Activated naive CD4-positive, alpha-beta T cell treated with anti-CD3 and anti-CD28 coated beads, Interleukin-2, amount 10 ng/mL, durations not matched to agents 7 days and 5 days (primary cell): Measurements from ENCODE around the gene CDSN.

Source experiments
- CTCF ChIA-PET: fragments of 350-600 bp; sonication (Branson Sonifier 250); formaldehyde crosslinking; loops from one replicate; lab custom pipeline; 2021; ENCODE audit warnings: antibody characterized with exemption; lab: Charles Lee
- DNase-seq: peaks from one replicate; pipeline ENCODE4 v3.0.0-alpha.2; 2020
- H3K27ac Mint-ChIP-seq: one replicate; pipeline ENCODE4 v1.8.0; 2021; ENCODE audit warnings: mild to moderate bottlenecking, moderate library complexity, mixed read lengths
- H3K27me3 Mint-ChIP-seq: one replicate; pipeline ENCODE4 v1.8.0; 2021; ENCODE audit warnings: mild to moderate bottlenecking, mixed read lengths
- H3K36me3 Mint-ChIP-seq: one replicate; pipeline ENCODE4 v1.8.0; 2021; ENCODE audit warnings: mixed read lengths
- H3K4me1 Mint-ChIP-seq: one replicate; pipeline ENCODE4 v1.8.0; 2021; ENCODE audit warnings: mixed read lengths
- H3K4me3 Mint-ChIP-seq: one replicate; pipeline ENCODE4 v1.8.0; 2021; ENCODE audit warnings: mild to moderate bottlenecking, moderate library complexity, mixed read lengths
- H3K9me3 Mint-ChIP-seq: one replicate; pipeline ENCODE4 v1.8.0; 2021; ENCODE audit warnings: mixed read lengths

CDSN gene

DNA sequence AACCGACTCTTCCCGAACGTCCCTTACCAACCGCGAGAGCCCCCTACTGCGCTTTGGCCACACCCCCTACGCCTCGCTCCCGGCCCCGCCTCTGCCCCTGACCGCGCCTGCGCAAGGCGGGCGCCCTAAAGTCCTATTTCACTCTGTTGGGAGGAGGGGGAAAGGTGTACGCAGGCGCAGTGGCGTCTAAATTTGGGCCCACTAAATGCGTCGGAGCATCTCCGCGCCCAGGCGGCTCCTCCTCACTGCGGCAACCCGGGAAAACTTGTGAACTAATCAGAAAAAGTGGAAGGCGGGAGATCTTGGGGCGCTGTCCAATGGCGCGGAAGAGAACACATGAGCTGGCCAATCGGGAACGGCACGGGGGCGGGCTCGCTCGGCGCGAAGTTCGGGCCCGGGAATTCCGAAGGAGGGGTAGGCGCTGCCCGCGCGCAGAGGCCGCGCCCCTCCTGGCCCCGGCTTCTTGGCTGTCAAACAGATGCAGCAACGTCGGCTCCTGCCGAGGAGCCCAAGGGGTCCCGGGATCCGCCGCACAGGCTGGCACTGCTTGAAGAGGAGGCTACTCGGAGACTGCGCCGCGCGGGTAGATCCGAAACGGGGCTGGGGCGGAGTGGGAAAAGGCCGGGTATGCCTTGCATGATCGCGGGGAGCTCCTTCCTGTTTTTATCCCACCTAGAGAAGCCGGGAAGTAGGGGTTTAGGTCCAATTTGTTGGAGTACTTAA, 38.1 kb upstream of the CDSN start, which contains the start of gene TCF19:
Gene TCF19, plus strand, starts transcription at position 450 of the 723 bp plus-strand sequence. CDS start 881 bp downstream, outside the sequence.
- Mint-ChIP-seq H3K4me1 (peaks cover 55% of the 10 kb centered on the region), H3K4me3 (peak within 1 kb of the TSS; percentile 95), H3K36me3 (peaks cover 50% of the 10 kb centered on the region), H3K27ac (peak within 1 kb of the TSS; percentile 87), H3K27me3 (no peaks in the 10 kb centered on the region), H3K9me3 (no peaks in the 10 kb centered on the region)
- peak; percentile 100 for DNase-seq
- CTCF ChIA-PET = interaction anchor here (0.7 to 2.1 kb wide), 7 partner anchors 29 to 208 kb away, joined by 3 to 10 read pairs (median 3); no protein-coding TSS in a partner anchor

DNA sequence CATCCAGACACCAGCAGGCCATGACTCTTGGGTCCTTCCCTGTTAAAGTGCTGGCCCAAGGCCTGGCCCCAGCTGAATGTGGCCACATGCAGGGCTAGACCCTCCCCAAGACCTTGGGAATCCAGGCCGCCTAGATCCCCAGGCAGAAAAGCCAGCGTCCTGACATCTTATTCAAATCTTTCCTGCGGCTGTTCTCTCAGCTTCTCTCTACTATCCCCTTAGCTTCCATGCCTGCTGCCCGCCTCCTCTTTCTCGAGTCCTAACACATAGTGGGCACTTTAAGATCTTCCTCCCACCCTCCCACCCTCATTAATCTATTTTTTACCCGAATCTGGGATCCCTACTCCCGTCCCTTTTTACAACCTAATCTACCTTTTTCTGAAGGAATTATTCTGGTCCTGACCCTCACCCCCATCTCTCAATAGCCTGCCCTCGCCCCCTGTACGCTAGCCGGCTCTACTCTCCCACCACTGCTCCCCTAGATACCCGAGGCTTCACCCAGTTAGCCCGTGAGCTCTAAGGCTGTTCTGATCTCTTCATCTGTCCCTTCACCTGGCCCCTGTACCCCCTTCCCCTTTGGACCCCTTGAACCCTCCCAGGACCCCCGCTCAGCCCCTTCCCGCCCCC, 37.4 kb upstream of the CDSN start, which contains the start of gene CCHCR1:
Gene CCHCR1, minus strand, starts transcription at position 290 of the 627 bp plus-strand sequence. Its CDS starts 202 bp downstream, at position 88.
- peaks cover 50% of the 10 kb centered on the region for H3K4me1 Mint-ChIP-seq
- no peaks in the 10 kb centered on the region for H3K27me3 Mint-ChIP-seq
- CTCF ChIA-PET = interaction anchor here (1.0 kb wide), 1 partner anchor 34 kb away, joined by 3 read pairs; no protein-coding TSS in a partner anchor
- no peak for DNase-seq
- peak within 1 kb of the TSS; percentile 87 for H3K27ac Mint-ChIP-seq
- H3K9me3 Mint-ChIP-seq = no peaks in the 10 kb centered on the region
- H3K36me3 Mint-ChIP-seq = peaks cover 45% of the 10 kb centered on the region
- peak within 1 kb of the TSS; percentile 95 for H3K4me3 Mint-ChIP-seq

DNA sequence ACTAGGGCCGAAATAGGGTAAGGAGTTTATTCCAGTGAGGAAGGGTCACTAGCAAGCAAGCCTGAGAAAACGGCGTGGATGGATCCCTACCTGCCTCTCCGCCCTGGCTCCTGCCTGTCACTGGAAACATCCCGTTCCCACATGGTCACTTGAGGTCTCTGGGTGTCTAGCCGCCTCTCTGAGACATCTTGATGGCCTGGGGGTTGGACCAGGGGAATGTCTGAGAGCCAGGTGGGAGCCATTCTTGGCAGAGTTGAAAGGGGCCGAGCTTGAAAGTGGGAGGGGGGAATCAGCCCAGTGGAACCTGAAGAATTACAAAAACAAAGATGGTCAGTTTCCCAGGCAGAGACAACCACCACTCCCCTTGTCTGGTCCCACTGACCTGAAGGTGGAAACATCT, 36.4 kb upstream of the CDSN start:
- peaks cover 44% of the 10 kb centered on the region for H3K4me1 Mint-ChIP-seq
- CTCF ChIA-PET = no interaction called here
- no peak overlapping the region for H3K27ac Mint-ChIP-seq
- peaks cover 35% of the 10 kb centered on the region for H3K36me3 Mint-ChIP-seq
- H3K4me3 Mint-ChIP-seq = peak overlapping the region; percentile 95
- H3K27me3 Mint-ChIP-seq = no peaks in the 10 kb centered on the region
- no peaks in the 10 kb centered on the region for H3K9me3 Mint-ChIP-seq
- DNase-seq = no peak

DNA sequence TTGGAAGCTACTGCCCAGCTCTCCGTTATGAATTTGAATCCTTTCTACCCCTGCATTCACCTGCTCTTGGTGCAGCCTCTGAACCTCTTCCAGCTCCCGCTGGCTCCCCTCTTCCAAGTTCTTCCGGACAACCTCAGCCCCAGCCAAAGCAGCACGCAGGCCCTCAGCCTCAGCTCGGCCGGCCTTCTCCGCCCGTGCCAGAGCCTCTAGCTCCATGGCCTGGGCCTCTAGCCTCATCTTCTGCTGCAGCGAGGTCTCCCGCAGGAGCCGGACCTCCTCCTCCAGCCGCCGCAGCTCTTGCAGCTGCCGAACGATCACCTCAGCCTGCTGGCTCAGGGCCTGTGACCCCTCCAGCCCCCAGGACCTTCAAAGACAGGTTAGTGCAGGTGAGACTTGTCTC, 34.2 kb upstream of the CDSN start:
- DNase-seq = no peak
- CTCF ChIA-PET = no interaction called here

DNA sequence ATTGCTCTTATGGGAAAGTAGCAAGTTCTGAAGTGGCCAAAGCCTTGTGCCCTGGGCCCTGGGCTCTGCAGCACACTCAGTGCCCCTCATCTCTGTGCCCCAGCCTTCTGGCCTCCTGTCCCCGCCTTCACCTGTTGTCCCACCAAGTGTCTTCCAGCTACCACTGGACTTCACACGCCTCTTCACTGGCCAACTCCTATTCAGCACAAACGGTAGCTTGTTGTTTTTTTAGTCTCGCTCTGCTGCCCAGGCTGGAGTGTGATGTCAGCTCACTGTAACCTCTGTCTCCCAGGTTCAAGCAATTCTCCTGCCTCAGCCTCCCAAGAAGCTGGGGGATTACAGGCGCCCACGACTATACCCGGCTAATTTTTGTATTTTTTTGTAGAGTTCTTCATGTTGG, 32.5 kb upstream of the CDSN start:
- Mint-ChIP-seq H3K36me3 (peaks cover 17% of the 10 kb centered on the region), H3K27me3 (no peaks in the 10 kb centered on the region), H3K4me3 (no peak overlapping the region), H3K9me3 (no peaks in the 10 kb centered on the region), H3K27ac (no peak overlapping the region), H3K4me1 (peaks cover 15% of the 10 kb centered on the region)
- CTCF ChIA-PET = interaction anchor here (0.6 to 1.5 kb wide), 2 partner anchors 24 to 228 kb away, joined by 3 to 6 read pairs; no protein-coding TSS in a partner anchor
- DNase-seq = no peak

More for the DNA sequence above, 34.2 kb upstream of the CDSN start:
- H3K4me1 Mint-ChIP-seq = peaks cover 26% of the 10 kb centered on the region
- no peaks in the 10 kb centered on the region for H3K27me3 Mint-ChIP-seq
- H3K9me3 Mint-ChIP-seq = no peaks in the 10 kb centered on the region
- peaks cover 26% of the 10 kb centered on the region for H3K36me3 Mint-ChIP-seq
- H3K4me3 Mint-ChIP-seq = no peak overlapping the region
- peak overlapping the region; percentile 68 for H3K27ac Mint-ChIP-seq

DNA sequence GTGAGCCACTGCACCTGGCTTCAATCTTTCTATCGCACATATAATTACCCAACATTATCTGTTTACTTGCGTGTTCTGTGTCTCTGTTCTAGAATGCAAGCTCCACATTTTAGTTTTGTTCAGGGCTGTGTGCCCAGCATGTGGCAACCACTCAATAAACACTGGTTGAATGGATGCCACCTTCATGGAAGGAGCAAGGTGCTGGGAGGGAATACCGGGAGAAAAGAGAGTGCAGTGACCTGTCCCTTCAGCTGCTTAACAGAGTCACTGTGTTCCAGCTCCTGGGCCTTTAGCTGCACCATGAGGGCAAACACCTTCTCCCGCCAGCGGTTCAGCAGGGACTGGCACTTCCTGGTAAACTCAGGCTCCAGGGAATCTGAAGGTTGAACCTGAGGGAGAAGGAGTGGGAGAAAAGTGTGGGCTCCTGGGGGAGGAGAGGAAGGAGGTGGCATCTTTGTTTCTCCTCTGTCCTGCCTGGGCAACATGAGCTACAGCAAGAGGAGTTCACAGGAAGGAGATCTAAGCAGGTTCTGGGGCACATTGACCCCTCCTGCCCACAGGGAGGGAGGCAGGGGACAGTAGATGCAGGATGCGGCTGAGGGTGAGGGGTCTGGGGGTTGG, 29.7 kb upstream of the CDSN start:
- H3K4me3 Mint-ChIP-seq = no peak overlapping the region
- peaks cover 16% of the 10 kb centered on the region for H3K36me3 Mint-ChIP-seq
- H3K27ac Mint-ChIP-seq = no peak overlapping the region
- H3K9me3 Mint-ChIP-seq = no peaks in the 10 kb centered on the region
- no peaks in the 10 kb centered on the region for H3K27me3 Mint-ChIP-seq
- H3K4me1 Mint-ChIP-seq = no peaks in the 10 kb centered on the region
- no peak for DNase-seq
- CTCF ChIA-PET = interaction anchor here (1.4 to 1.6 kb wide), 2 partner anchors 11 to 13 kb away, joined by 3 to 4 read pairs; partner anchors contain the start of gene PSORS1C2

DNA sequence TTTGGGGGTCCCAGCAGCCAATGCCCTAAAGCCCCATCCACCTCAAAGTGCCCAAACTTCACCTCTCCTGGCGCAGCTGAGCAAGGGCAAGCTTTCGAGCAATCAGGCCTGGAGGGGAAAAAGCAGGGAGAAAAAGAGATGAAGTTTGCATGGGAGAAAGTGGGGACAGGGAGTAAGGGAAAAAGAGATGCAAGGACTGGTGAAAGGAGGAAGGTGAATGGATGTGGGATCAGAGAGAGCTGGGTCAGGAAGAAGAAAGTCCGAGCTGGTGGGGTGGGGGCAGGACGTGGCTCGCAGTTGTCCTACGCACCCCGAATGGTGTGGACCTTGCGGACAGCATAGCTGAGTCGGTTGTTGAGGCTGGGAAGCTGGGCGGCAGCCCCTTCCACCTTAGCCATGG, 25.1 kb upstream of the CDSN start:
- no peak overlapping the region for H3K27ac Mint-ChIP-seq
- no peak for DNase-seq
- H3K4me3 Mint-ChIP-seq = no peak overlapping the region
- no peaks in the 10 kb centered on the region for H3K4me1 Mint-ChIP-seq
- CTCF ChIA-PET = interaction anchor here (1.0 to 1.7 kb wide), 4 partner anchors 8 to 221 kb away, joined by 3 to 9 read pairs (median 4); no protein-coding TSS in a partner anchor
- H3K36me3 Mint-ChIP-seq = peaks cover 9% of the 10 kb centered on the region
- H3K27me3 Mint-ChIP-seq = no peaks in the 10 kb centered on the region
- no peaks in the 10 kb centered on the region for H3K9me3 Mint-ChIP-seq

DNA sequence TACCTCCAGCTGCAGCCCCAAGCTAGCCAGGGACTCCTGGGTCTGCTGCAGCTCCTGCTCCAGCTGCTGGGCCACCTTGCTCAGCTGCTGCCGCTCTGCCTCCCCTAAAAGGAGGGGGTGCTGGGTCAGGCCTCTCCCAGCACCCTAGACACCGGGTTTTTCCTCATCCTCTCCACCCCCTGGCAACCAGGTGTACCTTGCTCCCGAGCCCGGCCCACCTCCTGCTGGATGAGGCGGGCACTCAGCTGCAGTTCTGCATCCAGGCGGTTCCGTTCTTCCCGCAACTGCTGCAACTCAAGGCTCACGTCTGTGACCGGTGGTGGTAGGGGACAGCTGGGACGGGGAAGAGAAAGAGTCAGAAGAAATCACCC, 24.7 kb upstream of the CDSN start:
- Mint-ChIP-seq H3K36me3 (peaks cover 9% of the 10 kb centered on the region), H3K4me1 (no peaks in the 10 kb centered on the region), H3K27me3 (peaks cover 3% of the 10 kb centered on the region), H3K27ac (no peak overlapping the region), H3K4me3 (no peak overlapping the region), H3K9me3 (no peaks in the 10 kb centered on the region)
- CTCF ChIA-PET = interaction anchor here (1.4 to 1.7 kb wide), 3 partner anchors 13 to 222 kb away, joined by 3 to 9 read pairs (median 5); no protein-coding TSS in a partner anchor
- DNase-seq = no peak

DNA sequence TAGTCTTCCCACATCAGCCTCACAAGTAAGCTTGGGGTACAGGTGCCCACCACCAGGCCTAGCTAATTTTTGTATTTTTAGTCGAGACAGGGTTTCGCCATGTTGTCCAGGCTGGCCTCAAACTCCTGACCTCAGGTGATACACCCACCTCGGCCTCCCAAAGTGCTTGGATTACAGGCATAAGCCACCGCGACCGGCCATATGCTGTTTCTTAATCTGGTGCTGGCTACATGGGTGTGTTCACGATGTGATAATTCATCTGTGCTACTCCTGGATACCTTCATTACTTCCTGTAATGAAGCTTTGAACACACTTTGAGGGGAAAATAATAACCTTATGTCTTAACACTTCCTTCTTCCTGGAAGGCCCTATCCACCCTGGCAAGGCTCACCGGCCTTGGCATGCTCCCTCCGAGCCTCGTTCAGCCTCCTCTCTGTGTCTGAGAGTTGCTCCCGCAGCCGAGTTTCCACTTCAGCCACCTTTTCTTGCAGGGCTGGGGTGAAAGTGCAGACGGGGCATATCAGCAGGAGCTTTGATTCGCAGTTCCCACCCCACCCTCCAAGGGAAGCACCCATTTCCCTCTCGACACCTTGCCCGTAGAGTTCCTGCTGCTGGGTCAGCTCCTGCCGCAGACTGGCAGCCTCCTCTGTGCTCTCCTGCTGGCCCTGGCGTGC, 24.2 kb upstream of the CDSN start:
- peaks cover 6% of the 10 kb centered on the region for H3K27me3 Mint-ChIP-seq
- no peak for DNase-seq
- H3K27ac Mint-ChIP-seq = no peak overlapping the region
- CTCF ChIA-PET = interaction anchor here (1.1 to 1.7 kb wide), 3 partner anchors 13 to 48 kb away, joined by 5 to 9 read pairs (median 5); no protein-coding TSS in a partner anchor
- H3K9me3 Mint-ChIP-seq = no peaks in the 10 kb centered on the region
- H3K4me3 Mint-ChIP-seq = no peak overlapping the region
- H3K36me3 Mint-ChIP-seq = peaks cover 9% of the 10 kb centered on the region
- H3K4me1 Mint-ChIP-seq = no peaks in the 10 kb centered on the region

DNA sequence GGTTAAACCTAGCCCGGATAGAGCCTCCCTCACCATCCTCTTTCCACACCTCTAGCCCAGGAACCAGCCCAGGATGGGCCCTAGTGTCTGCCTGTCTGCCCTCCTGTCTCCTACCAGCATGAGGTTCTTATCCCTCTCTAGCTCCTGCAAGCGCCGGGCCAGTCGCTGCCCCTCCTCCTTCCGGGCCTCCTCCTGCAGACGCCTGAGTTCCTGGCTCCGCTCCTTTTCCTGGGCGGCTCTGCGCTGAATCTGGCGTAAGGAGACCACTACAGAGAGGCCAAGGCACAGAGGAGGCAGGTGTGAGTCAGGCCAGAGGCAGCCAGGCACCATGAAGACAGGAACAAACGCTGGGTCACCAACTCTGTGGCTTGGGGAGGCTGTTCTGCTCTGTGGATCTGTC, 22.9 kb upstream of the CDSN start:
- no peak for DNase-seq
- H3K36me3 Mint-ChIP-seq = peaks cover 9% of the 10 kb centered on the region
- H3K4me3 Mint-ChIP-seq = no peak overlapping the region
- no peaks in the 10 kb centered on the region for H3K9me3 Mint-ChIP-seq
- H3K27me3 Mint-ChIP-seq = peaks cover 10% of the 10 kb centered on the region
- H3K4me1 Mint-ChIP-seq = no peaks in the 10 kb centered on the region
- no peak overlapping the region for H3K27ac Mint-ChIP-seq
- CTCF ChIA-PET = interaction anchor here (1.0 to 1.1 kb wide), 2 partner anchors 14 to 49 kb away, joined by 5 read pairs; no protein-coding TSS in a partner anchor

DNA sequence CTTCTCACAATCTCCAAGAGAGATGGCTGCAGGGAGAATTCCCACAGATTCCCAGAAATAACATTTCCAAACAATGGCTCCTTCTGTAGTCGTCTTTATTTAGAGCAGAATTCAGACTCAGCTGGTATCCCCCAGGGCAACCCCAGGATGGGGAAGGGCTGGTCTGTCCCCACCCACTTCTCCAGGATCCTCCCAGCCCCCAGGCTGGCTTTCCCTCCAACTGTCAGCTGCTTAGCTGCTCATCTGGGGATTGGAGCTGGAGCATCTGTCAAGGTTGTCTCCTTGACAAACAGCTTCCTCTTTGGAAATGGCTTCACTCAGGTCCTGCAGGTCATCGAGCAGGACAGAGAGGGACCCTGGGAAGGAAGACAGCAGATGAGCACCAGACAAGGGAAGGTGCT, 22.1 kb upstream of the CDSN start:
- peaks cover 10% of the 10 kb centered on the region for H3K27me3 Mint-ChIP-seq
- CTCF ChIA-PET = no interaction called here
- peaks cover 4% of the 10 kb centered on the region for H3K4me1 Mint-ChIP-seq
- no peak overlapping the region for H3K4me3 Mint-ChIP-seq
- DNase-seq = no peak
- no peaks in the 10 kb centered on the region for H3K9me3 Mint-ChIP-seq
- no peak overlapping the region for H3K27ac Mint-ChIP-seq
- H3K36me3 Mint-ChIP-seq = peaks cover 9% of the 10 kb centered on the region

DNA sequence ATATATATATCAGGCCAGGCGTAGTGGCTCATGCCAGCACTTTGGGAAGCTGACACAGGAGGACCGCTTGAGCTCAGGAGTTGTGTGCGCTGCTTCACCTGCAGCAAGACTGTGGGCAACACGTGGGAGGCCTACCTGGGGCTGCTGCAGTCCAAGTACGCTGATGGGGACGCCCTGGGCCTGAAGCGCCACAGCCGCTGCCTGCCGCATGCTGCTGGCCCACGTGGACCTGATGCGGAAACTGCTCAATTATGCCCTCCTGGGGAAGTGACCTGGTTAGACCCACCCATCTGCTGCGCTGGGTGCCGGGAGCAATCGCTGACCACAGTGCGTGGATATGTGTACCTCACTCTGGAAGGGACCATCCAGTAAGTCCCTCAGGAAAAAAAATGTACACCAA, 20.4 kb upstream of the CDSN start:
- Mint-ChIP-seq H3K27ac (no peak overlapping the region), H3K4me1 (peaks cover 4% of the 10 kb centered on the region), H3K9me3 (no peaks in the 10 kb centered on the region), H3K4me3 (no peak overlapping the region), H3K36me3 (peaks cover 9% of the 10 kb centered on the region), H3K27me3 (peaks cover 10% of the 10 kb centered on the region)
- CTCF ChIA-PET = interaction anchor here (1.4 to 3.3 kb wide), 2 partner anchors 56 to 227 kb away, joined by 11 to 13 read pairs; no protein-coding TSS in a partner anchor
- DNase-seq = no peak

DNA sequence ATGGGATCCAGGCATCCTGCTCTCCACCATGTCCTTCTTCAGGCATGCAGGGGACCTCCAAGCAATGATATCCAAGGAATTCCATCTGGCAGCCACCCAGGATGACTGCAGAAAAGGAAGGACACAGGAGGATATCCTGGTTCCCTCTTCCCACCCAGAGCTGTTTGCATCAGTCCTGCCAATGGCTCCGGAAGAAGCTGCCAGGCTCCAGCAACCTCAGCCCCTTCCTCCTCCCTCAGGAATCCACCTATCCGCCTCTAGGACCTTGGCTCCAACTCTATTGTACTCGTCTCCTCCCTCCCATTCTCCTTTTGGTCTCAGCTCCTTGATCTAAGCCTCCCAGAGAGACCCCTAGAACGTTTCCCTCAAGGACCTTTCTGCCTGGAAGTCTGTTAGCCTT, 19.4 kb upstream of the CDSN start:
- DNase-seq = no peak
- no peak overlapping the region for H3K4me3 Mint-ChIP-seq
- peaks cover 10% of the 10 kb centered on the region for H3K27me3 Mint-ChIP-seq
- H3K4me1 Mint-ChIP-seq = peaks cover 4% of the 10 kb centered on the region
- peaks cover 6% of the 10 kb centered on the region for H3K36me3 Mint-ChIP-seq
- H3K9me3 Mint-ChIP-seq = no peaks in the 10 kb centered on the region
- H3K27ac Mint-ChIP-seq = no peak overlapping the region
- CTCF ChIA-PET = interaction anchor here (1.0 to 5.0 kb wide), 5 partner anchors 10 to 228 kb away, joined by 3 to 46 read pairs (median 11); no protein-coding TSS in a partner anchor
